ENCODE data around the gene ARHGAP8. TPM values are rescaled to one million over a fixed set of nuclear protein-coding genes. Genes with fewer than 3 reads are reported as not detected.
"Not testable (repeated sequence)": the region's sequence is repeated elsewhere in the genome, so short reads cannot be mapped to it uniquely, and the experiment has no call there.

ARHGAP8 gene
- polyA plus RNA-seq, 10 donors: 0.78 to 2.4 (median 1.2) TPM

GRCh38 chr22:44739024-44739423 is 13.4 kb upstream of the ARHGAP8 start:
- DNase-seq: no peak

- DNase-seq: not testable (repeated sequence)
Measured at GRCh38 chr22:44739666-44740065, 12.7 kb upstream of the ARHGAP8 start.

GRCh38 chr22:44740307-44740706 is 12.1 kb upstream of the ARHGAP8 start:
- no peak for DNase-seq

GRCh38 chr22:44741929-44742328 is 10.4 kb upstream of the ARHGAP8 start:
- no peak for DNase-seq

- DNase-seq: no peak
Measured at GRCh38 chr22:44743247-44743646, 9.1 kb upstream of the ARHGAP8 start.

GRCh38 chr22:44743804-44744211 is 8.6 kb upstream of the ARHGAP8 start:
- peak in 1 of 3 donors; percentile 44 for DNase-seq

GRCh38 chr22:44745853-44746789 is 6.3 kb upstream of the ARHGAP8 start:
- DNase-seq: no peak

- not testable (repeated sequence) for DNase-seq
Measured at GRCh38 chr22:44747784-44748127, 4.6 kb upstream of the ARHGAP8 start.

GRCh38 chr22:44748524-44748923 is 3.9 kb upstream of the ARHGAP8 start:
- DNase-seq: no peak

GRCh38 chr22:44750481-44750880 is 1.9 kb upstream of the ARHGAP8 start:
- DNase-seq: no peak

GRCh38 chr22:44753189-44754042 is 1.0 kb downstream of the ARHGAP8 start:
- peak; percentile 73 to 93 (median 87) for DNase-seq

- no peak for DNase-seq
Measured at GRCh38 chr22:44754998-44755397, 2.6 kb downstream of the ARHGAP8 start.

- no peak for DNase-seq
Measured at GRCh38 chr22:44755417-44755816, 3.0 kb downstream of the ARHGAP8 start.

GRCh38 chr22:44755956-44756361 is 3.6 kb downstream of the ARHGAP8 start:
- DNase-seq: no peak

- DNase-seq: peak; percentile 44 to 73 (median 58)
Measured at GRCh38 chr22:44758344-44758973, 6.1 kb downstream of the ARHGAP8 start.

GRCh38 chr22:44759001-44759400 is 6.6 kb downstream of the ARHGAP8 start:
- no peak for DNase-seq

GRCh38 chr22:44759430-44760310 is 7.3 kb downstream of the ARHGAP8 start:
- no peak for DNase-seq

- DNase-seq: no peak
Measured at GRCh38 chr22:44760476-44760875, 8.1 kb downstream of the ARHGAP8 start.

- DNase-seq: no peak
Measured at GRCh38 chr22:44761025-44761424, 8.7 kb downstream of the ARHGAP8 start.

GRCh38 chr22:44764373-44764772 is 12.0 kb downstream of the ARHGAP8 start:
- no peak for DNase-seq

- no peak for DNase-seq
Measured at GRCh38 chr22:44764974-44765373, 12.6 kb downstream of the ARHGAP8 start.

Data from muscle of back (tissue), 11 donors.